Upper lobe of left lung (tissue), 6 donors: ENCODE measurements around the gene PDHA2. TPM values are rescaled to one million over a fixed set of nuclear protein-coding genes. Genes with fewer than 3 reads are reported as not detected.

Experiments
- ATAC-seq, 2 donors: fragments of 200-7000 bp; cut with Tn5 transposase; one replicate each; pipeline ENCODE4 v1.9.1; 2022; ENCODE audit warnings: mild to moderate bottlenecking in 2 of 2, moderate library complexity in 2 of 2; ENCODE audit not compliant: low FRiP score in 2 of 2
- DNase-seq, 2 donors: peaks; one replicate each; pipeline ENCODE4 v3.0.0-alpha.2; 2019 to 2020
- H3K27ac ChIP-seq, 4 donors: fragments of 200-600 bp; sonication (generic); one replicate each; pipeline ENCODE4 v1.5.1; 2016 to 2019
- H3K27me3 ChIP-seq, 4 donors: fragments of 200-600 bp; sonication (generic); one replicate each; pipeline ENCODE4 v1.5.1; 2017 to 2019
- H3K36me3 ChIP-seq, 4 donors: fragments of 200-600 bp; sonication (generic); one replicate each; pipeline ENCODE4 v1.5.1; 2016 to 2019
- H3K4me1 ChIP-seq, 4 donors: fragments of 200-600 bp; sonication (generic); one replicate each; pipeline ENCODE4 v1.5.1; 2018 to 2019
- H3K4me3 ChIP-seq, 4 donors: fragments of 200-600 bp; sonication (generic); one replicate each; pipeline ENCODE4 v1.5.1; 2017 to 2019; ENCODE audit warnings: mild to moderate bottlenecking in 2 of 4, moderate library complexity in 1 of 4
- H3K9me3 ChIP-seq, 4 donors: fragments of 200-600 bp; sonication (generic); one replicate each; pipeline ENCODE4 v1.5.1; 2018 to 2019
- EP300 ChIP-seq, 4 donors: sonication (generic); formaldehyde crosslinking; IDR thresholded peaks; one replicate each; pipeline ENCODE4 v1.5.1; 2017; ENCODE audit warnings: antibody characterized with exemption in 4 of 4, control low read depth in 2 of 4
- POLR2A ChIP-seq, 4 donors: fragments of 450-650 bp; IDR thresholded peaks; one replicate each; pipeline ENCODE4 v1.5.1; 2016 to 2017; ENCODE audit warnings: antibody characterized with exemption in 4 of 4, mild to moderate bottlenecking in 2 of 4
- POLR2AphosphoS5 ChIP-seq, 2 donors: sonication (generic); formaldehyde crosslinking; IDR thresholded peaks; one replicate each; pipeline ENCODE4 v1.5.1; 2017; ENCODE audit warnings: antibody characterized with exemption in 2 of 2
- WGBS, 2 donors: methylation state at CpG; one replicate each; pipeline ENCODE4 v1.1.5; 2017 to 2018; 5-methylcytosine and 5-hydroxymethylcytosine counted together
- total RNA-seq, 6 donors: library from RNA; depleted of rRNA in 4 of 6; stranded (reverse); fragments of >200 nt in 4 of 6; gene quantifications; one replicate each; pipeline versions ENCODE4 v1.1.0 to v1.2.1, GENCODE V29; 2016 to 2021
- TF ChIP-seq, protein P1 (sequence below), 6 experiments: fragments of 450-650 bp in 4 of 6; fragments of 200-600 bp in 2 of 6; sonication (generic) in 2 of 6; IDR thresholded peaks; one replicate each; pipeline ENCODE4 v1.5.1; 2016 to 2019; ENCODE audit warnings: antibody characterized with exemption in 6 of 6
- donor health status: DM: no; HTN: no; CAD: no; lungs with moderate emphysema.
- donor health status: DM: no; HTN: yes; CAD: no; lungs with severe emphysema.

PDHA2 gene
- not detected for total RNA-seq

DNA sequence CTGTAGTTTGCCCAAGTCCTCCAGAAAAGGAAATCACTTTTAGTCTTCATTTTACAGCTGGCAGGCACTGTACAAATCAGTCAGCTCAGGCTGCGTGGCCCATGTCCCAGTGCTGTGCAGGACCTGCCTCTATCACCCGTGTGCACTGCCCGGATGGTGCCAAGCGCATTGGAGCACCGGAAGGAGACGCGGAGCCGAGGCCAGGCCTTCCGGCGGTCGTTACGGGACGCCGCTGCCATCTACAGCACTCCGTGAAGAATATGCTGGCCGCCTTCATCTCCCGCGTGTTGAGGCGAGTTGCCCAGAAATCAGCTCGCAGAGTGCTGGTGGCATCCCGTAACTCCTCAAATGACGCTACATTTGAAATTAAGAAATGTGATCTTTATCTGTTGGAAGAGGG, at the start of gene PDHA2:
PDHA2 (plus strand) TSS at position 203 of the 400 bp plus-strand sequence; CDS start at position 261, 58 bp downstream.
- H3K36me3 ChIP-seq = no peaks in the 10 kb centered on the region
- no peaks in the 10 kb centered on the region for H3K9me3 ChIP-seq
- no peaks in the 10 kb centered on the region for H3K4me1 ChIP-seq
- ATAC-seq (no peak), DNase-seq (peak in 1 of 2 donors; percentile 68)
- WGBS, 2 donors = 97% methylated on average over 22 of the region's 22 CpGs
- no peaks in the 10 kb centered on the region for H3K27me3 ChIP-seq
- no peak within 1 kb of the TSS for H3K27ac ChIP-seq
- TF ChIP-seq POLR2AphosphoS5 (IDR thresholded peaks at IDR 0.05) (no peak), EP300 (IDR thresholded peaks at IDR 0.05) (no peak)
- TF ChIP-seq, protein P1, sequence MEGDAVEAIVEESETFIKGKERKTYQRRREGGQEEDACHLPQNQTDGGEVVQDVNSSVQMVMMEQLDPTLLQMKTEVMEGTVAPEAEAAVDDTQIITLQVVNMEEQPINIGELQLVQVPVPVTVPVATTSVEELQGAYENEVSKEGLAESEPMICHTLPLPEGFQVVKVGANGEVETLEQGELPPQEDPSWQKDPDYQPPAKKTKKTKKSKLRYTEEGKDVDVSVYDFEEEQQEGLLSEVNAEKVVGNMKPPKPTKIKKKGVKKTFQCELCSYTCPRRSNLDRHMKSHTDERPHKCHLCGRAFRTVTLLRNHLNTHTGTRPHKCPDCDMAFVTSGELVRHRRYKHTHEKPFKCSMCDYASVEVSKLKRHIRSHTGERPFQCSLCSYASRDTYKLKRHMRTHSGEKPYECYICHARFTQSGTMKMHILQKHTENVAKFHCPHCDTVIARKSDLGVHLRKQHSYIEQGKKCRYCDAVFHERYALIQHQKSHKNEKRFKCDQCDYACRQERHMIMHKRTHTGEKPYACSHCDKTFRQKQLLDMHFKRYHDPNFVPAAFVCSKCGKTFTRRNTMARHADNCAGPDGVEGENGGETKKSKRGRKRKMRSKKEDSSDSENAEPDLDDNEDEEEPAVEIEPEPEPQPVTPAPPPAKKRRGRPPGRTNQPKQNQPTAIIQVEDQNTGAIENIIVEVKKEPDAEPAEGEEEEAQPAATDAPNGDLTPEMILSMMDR (IDR thresholded peaks at IDR 0.05) = no peak
- H3K4me3 ChIP-seq = no peak within 1 kb of the TSS

DNA sequence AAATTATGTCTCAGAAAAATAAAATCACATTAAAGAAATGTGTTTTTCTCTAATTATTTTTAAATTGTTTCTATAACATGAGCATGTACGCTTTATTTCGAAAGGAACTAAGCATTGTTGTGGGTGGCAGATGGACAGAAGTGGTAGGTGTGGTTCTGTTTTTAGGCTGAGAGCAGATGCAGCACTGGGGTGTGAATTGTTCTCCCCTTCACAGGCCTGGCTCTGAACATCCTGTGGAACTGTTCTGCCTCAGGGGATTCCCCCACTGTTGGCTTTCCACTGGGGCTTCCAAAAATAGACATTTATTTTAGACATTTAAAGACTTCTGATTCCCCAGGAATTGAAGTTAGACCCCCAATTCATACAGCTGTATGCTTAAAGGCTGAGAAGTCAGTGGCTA, 41.9 kb upstream of the PDHA2 start:
- Histone ChIP-seq H3K4me1 (no peaks in the 10 kb centered on the region), H3K4me3 (no peak overlapping the region), H3K27me3 (no peaks in the 10 kb centered on the region), H3K27ac (no peak overlapping the region), H3K9me3 (no peaks in the 10 kb centered on the region), H3K36me3 (no peaks in the 10 kb centered on the region)
- DNase-seq (no peak), ATAC-seq (no peak)
- 76 to 79% methylated on average over 2 of the region's 2 CpGs for WGBS, 2 donors
- TF ChIP-seq EP300 (IDR thresholded peaks at IDR 0.05) (no peak), POLR2A (IDR thresholded peaks at IDR 0.05) (no peak), POLR2AphosphoS5 (IDR thresholded peaks at IDR 0.05) (no peak)
- TF ChIP-seq, protein P1 (IDR thresholded peaks at IDR 0.05) = no peak

DNA sequence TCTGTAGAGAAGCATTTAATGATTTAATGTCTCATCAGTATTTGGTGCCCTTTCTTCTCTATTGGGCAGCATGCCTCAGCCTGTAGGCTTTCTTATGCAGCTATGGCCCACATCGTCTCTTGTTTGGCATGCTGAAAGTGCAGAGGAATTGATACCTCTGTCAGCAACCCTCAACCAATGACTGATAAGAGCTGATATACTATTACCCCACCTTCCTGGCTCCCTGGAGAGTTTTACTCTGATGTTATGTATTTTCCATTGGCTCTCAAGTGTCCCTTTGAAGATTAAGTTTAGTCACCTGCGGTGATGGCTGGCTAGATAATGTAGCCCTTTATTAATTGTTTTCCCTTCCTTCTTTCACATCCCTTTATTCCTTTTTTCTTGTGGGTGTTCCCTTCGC, 41.2 kb upstream of the PDHA2 start:
- H3K9me3 ChIP-seq = no peaks in the 10 kb centered on the region
- no peak overlapping the region for H3K27ac ChIP-seq
- H3K36me3 ChIP-seq = no peaks in the 10 kb centered on the region
- ATAC-seq (no peak), DNase-seq (no peak)
- no peaks in the 10 kb centered on the region for H3K4me1 ChIP-seq
- H3K4me3 ChIP-seq = no peak overlapping the region
- 77 to 78% methylated on average over 3 of the region's 3 CpGs for WGBS, 2 donors
- TF ChIP-seq EP300 (IDR thresholded peaks at IDR 0.05) = no peak
- TF ChIP-seq, protein P1 (IDR thresholded peaks at IDR 0.05) = no peak
- TF ChIP-seq POLR2A (IDR thresholded peaks at IDR 0.05) = no peak
- no peak for TF ChIP-seq POLR2AphosphoS5 (IDR thresholded peaks at IDR 0.05)
- no peaks in the 10 kb centered on the region for H3K27me3 ChIP-seq

DNA sequence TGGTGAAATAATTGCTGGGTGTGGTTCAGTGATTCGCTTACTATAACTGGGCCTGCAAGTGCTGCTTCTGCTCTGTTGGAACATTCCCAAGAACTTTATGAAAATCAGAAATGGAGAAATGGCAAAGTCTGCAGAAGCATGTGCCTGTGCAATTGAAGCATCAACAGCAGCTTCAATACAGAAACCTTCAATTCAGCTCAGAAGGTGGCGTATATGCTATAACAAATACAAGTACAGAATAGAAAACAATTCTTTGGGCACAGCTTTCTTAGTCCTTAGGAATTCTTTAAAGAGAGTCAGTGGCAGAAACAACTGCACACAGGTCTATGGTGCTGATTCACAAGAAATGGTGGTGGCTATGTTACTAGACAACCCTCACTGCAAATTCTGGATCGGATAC, 18.0 kb upstream of the PDHA2 start:
- H3K27ac ChIP-seq = no peak overlapping the region
- H3K9me3 ChIP-seq = no peaks in the 10 kb centered on the region
- no peak for TF ChIP-seq POLR2AphosphoS5 (IDR thresholded peaks at IDR 0.05)
- TF ChIP-seq EP300 (IDR thresholded peaks at IDR 0.05) = no peak
- TF ChIP-seq, protein P1 (IDR thresholded peaks at IDR 0.05) = no peak
- no peak for TF ChIP-seq POLR2A (IDR thresholded peaks at IDR 0.05)
- no peaks in the 10 kb centered on the region for H3K36me3 ChIP-seq
- DNase-seq (no peak), ATAC-seq (no peak)
- H3K27me3 ChIP-seq = no peaks in the 10 kb centered on the region
- no peak overlapping the region for H3K4me3 ChIP-seq
- H3K4me1 ChIP-seq = no peaks in the 10 kb centered on the region
- WGBS, 2 donors = 68 to 70% methylated on average over 3 of the region's 3 CpGs

DNA sequence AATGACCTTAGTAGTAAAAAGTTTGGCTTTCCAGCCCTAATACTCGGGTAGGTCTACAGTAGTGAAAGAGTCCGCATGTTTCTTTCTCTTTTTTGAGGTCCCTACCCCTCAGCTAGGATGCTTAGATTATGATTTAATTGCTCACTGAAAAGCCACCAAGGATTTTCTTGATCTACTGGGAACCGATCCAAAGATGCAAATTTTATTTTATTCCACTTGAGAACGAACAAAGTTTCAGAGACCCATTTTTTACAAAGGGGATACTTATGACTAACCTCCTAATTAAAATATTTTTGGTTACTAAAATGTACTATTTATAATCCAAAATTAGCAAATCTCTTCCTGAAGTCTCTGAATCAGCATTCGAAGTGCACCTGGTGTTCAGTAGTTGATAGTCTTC, 14.3 kb upstream of the PDHA2 start:
- Histone ChIP-seq H3K4me3 (no peak overlapping the region), H3K27ac (no peak overlapping the region), H3K36me3 (no peaks in the 10 kb centered on the region), H3K27me3 (no peaks in the 10 kb centered on the region), H3K9me3 (no peaks in the 10 kb centered on the region), H3K4me1 (no peaks in the 10 kb centered on the region)
- DNase-seq = no peak
- TF ChIP-seq, protein P1 (IDR thresholded peaks at IDR 0.05) = no peak
- TF ChIP-seq POLR2A (IDR thresholded peaks at IDR 0.05) (no peak), EP300 (IDR thresholded peaks at IDR 0.05) (no peak), POLR2AphosphoS5 (IDR thresholded peaks at IDR 0.05) (no peak)
- 85 to 88% methylated on average over 5 of the region's 5 CpGs for WGBS, 2 donors
- no peak for ATAC-seq
